ENCODE results near the gene MEF2A. TPM values are rescaled to one million over a fixed set of nuclear protein-coding genes. Genes with fewer than 3 reads are reported as not detected.
A peak's percentile ranks its signal among the peaks of the same experiment; 100 is the strongest.
"Not testable (repeated sequence)": the region's sequence is repeated elsewhere in the genome, so short reads cannot be mapped to it uniquely, and the experiment has no call there.

The MEF2A gene
- polyA plus RNA-seq, 1 donor from 2014 or later = 53.9 TPM

DNA sequence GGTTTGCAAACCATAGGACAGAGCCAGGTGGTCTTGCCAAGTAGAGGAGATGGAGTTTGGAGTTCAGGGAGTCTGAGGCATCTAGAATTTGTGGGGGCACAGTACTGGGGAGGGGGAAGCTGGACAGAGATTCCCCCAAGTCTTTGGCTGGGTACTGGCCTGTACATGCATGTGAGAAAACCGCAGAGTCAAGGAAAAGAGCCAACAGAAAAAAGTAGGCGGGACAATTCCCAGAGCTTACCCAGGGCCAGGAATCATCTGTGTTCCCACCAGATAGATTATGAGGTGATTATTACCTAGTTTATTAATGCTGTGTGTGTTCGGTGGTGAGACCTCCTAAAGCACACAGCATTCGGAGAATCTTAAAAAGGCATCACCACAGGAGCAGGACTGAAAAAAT is 156.1 kb downstream of the MEF2A start:
- peaks cover 3% of the 10 kb centered on the region for H3K36me3 Mint-ChIP-seq
- no peak overlapping the region for H3K27ac Mint-ChIP-seq
- H3K4me1 Mint-ChIP-seq = peaks cover 24 to 35% (median 24%) of the 10 kb centered on the region in 3 donors
- H3K9me3 Mint-ChIP-seq = peaks cover 0 to 2% (median 0%) of the 10 kb centered on the region in 3 donors
- H3K4me3 Mint-ChIP-seq = no peak overlapping the region
- H3K27me3 Mint-ChIP-seq = no peaks in the 10 kb centered on the region

DNA sequence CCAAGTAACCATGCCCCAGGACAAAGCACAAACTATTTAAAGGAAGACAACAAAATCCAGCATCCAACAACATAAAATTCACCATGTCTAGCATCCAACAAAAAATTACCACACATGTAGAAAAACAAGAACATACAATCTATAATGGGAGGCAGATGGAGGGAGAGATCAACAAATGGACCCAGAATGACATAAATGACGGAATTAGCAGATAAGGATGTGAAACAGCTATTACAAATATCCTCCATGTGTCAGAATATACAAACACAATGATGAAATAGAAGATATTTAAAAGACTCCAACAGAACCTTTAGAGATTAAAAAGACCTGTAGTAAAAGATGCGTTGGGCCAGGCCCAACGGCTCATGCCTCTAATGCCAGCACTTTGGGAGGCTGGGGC is 156.6 kb downstream of the MEF2A start:
- Mint-ChIP-seq H3K36me3 (peaks cover 3% of the 10 kb centered on the region), H3K4me1 (peaks cover 24 to 35% (median 24%) of the 10 kb centered on the region in 3 donors), H3K27me3 (no peaks in the 10 kb centered on the region), H3K4me3 (peak overlapping the region in 1 of 4 donors; percentile 5), H3K9me3 (peaks cover 0 to 2% (median 0%) of the 10 kb centered on the region in 3 donors), H3K27ac (no peak overlapping the region)

DNA sequence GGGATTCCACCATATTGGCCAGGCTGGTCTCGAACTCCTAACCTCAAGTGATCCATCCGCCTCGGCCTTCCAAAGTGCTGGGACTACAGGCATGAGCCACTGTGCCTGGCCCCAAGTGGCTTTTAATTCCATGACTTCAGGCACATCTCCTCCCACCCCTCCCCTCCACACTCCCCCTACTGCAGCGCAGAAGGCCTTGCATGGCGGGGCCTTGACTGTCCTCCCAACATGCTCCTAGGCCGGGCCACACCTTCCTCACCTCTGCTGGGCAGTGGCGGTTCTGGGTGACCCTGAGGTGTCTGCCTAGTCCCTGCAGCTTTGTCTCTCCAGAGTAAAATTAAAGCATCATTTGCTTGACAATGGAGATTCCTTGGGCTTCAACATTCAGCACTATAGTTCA is 160.5 kb downstream of the MEF2A start:
- Mint-ChIP-seq H3K36me3 (peaks cover 2% of the 10 kb centered on the region), H3K27ac (no peak overlapping the region), H3K4me1 (peaks cover 2 to 8% (median 7%) of the 10 kb centered on the region in 3 donors), H3K9me3 (peaks cover 0 to 2% (median 0%) of the 10 kb centered on the region in 3 donors), H3K4me3 (no peak overlapping the region), H3K27me3 (no peaks in the 10 kb centered on the region)

DNA sequence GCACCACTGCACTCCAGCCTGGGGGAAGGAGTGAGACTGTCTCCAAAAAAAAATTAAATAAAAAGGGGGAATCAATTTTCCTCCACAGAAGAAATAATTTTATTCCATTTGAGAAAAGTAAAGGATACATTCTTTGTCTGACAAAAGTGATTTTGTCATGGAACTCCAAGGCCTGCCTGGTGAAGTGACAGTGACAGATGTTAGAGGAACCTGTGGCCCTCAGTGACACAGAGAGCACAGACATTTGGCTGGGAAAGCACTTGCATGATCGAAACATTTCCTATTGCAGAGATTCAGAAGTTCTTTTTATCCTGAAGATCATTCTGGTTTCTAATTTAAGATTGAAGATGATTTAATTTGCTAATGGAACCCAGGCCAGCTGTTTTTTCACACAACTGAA is 161.5 kb downstream of the MEF2A start:
- H3K36me3 Mint-ChIP-seq = peaks cover 2% of the 10 kb centered on the region
- peaks cover 6 to 8% (median 7%) of the 10 kb centered on the region in 3 donors for H3K4me1 Mint-ChIP-seq
- no peak overlapping the region for H3K27ac Mint-ChIP-seq
- no peaks in the 10 kb centered on the region for H3K27me3 Mint-ChIP-seq
- H3K9me3 Mint-ChIP-seq = peaks cover 0 to under 1% (median 0%) of the 10 kb centered on the region in 3 donors
- H3K4me3 Mint-ChIP-seq = no peak overlapping the region

DNA sequence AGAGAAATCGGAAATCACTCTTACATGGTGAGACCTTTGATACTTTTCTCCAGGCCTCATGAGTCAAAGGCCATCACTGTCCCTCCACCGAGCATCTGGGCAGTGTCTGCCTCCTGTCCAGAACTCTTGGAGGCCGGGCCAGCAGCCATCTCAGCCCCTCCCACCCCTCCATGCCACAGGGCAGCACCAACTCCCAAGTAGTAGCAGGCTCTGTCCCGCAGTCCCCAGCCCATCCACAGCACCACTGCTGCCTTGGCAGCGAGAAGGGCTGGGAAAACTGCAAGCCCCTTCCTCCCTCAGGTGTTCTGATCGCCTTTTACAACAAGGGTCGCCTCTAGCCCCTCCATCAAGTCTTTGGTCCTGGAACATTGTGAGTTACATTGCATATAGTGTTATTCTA is 161.9 kb downstream of the MEF2A start:
- Mint-ChIP-seq H3K9me3 (no peaks in the 10 kb centered on the region), H3K27me3 (no peaks in the 10 kb centered on the region), H3K27ac (no peak overlapping the region), H3K4me3 (no peak overlapping the region), H3K4me1 (peaks cover 4 to 10% (median 8%) of the 10 kb centered on the region in 3 donors), H3K36me3 (peaks cover 2% of the 10 kb centered on the region)

DNA sequence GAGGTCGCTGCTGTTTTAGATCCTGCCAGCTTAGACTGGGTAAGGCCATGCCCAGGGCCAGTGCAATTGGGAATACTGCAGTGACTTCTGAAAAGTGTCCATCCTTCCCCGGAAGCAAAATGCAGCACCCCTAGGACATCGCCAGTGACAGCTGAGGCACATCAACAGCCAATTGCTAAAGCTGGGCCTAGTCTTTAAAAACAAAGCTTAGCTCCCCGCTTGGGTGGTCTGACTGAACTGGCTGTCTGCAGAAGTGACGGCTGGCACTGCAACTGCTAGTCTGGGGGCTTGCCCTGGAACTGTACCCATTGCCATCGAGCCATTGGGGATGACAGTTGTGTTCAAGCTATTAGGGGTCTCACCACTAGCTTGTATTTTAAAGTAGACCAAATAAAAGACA is 163.1 kb downstream of the MEF2A start:
- Mint-ChIP-seq H3K27me3 (no peaks in the 10 kb centered on the region), H3K27ac (no peak overlapping the region), H3K4me3 (no peak overlapping the region), H3K36me3 (peaks cover 2% of the 10 kb centered on the region), H3K4me1 (peaks cover 1 to 13% (median 8%) of the 10 kb centered on the region in 3 donors), H3K9me3 (no peaks in the 10 kb centered on the region)

DNA sequence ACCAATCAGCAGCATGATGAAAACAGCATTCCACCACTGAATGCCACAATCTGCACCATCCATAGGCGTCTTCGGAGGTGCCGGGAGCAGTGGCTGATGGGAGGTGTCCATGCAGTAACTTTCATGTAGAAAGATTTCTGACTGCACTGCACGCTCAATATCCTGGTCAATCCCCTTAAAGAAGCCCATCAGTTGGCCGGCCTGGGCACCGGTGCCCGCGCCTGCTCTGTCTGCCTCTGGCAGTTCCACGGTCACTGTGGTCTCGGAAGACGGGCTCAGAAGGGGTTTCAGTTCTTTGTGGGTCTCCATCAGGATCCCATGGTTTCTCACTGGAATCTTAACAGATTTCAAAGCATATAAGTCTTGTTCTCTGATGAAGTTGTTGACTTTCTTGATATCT is 163.5 kb downstream of the MEF2A start:
- H3K9me3 Mint-ChIP-seq = no peaks in the 10 kb centered on the region
- H3K27ac Mint-ChIP-seq = no peak overlapping the region
- no peak overlapping the region for H3K4me3 Mint-ChIP-seq
- peaks cover 2% of the 10 kb centered on the region for H3K36me3 Mint-ChIP-seq
- H3K27me3 Mint-ChIP-seq = no peaks in the 10 kb centered on the region
- H3K4me1 Mint-ChIP-seq = peaks cover 0 to 13% (median 8%) of the 10 kb centered on the region in 3 donors

DNA sequence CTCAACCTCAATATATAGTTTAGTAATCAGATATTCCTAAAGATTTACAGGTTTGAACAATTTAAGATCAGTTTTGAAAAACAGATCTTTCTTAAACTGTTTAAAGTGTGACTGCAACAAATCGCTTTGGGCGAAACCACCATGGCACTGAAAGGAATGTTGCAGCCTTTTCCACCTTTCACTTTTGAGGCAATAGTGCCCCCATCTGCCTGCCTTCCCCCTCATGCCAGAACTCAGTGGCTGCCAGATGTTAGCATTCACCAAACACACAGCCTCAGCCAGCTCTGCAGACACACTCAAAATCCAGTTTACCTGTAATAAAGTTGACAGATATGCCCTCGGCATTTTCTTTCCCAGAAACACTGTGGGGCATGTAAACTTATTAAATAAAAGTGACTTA is 164.1 kb downstream of the MEF2A start:
- Mint-ChIP-seq H3K36me3 (peaks cover 2% of the 10 kb centered on the region), H3K27ac (no peak overlapping the region), H3K4me3 (peak overlapping the region in 1 of 4 donors; percentile 52), H3K27me3 (no peaks in the 10 kb centered on the region), H3K4me1 (peaks cover 0 to 16% (median 8%) of the 10 kb centered on the region in 3 donors), H3K9me3 (no peaks in the 10 kb centered on the region)

DNA sequence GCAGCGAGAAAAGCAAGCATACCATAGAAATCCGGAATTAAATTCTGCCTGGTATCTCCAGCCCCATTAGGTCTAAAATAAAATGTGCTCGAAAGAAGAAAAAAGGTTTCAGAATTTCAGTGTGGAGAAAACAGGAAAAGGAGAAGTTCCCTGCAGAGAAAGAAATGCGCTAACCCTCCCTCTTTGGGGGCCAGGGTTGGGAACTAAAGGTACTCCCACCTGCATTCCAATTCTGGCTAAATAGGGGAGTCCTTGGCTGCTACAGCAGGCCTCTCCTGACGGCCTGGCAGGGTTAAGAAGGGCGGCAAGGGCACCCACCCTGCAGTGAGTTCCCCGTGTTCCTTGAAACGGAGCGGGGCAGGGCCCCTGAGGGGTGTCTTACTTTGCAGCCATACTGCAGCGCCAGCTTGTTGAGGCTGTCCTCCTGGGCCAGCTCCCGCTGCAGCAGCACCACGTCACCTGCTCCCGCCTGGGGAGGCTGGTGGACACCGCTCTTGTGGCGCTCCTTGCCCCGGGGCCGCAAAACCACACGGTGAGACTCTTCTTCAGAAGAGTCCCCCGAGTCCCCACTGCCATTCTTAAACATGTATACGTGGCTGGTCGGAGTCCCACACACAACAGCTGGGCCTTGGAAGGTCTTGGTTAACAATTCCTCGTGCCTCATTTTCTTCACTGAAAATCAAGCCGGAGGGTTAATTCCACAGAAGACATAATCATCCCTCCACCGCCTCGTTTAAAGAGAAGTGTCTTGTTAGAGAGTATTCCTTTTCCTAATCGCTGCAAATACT is 165.7 kb downstream of the MEF2A start:
- peaks cover 0 to 16% (median 8%) of the 10 kb centered on the region in 3 donors for H3K4me1 Mint-ChIP-seq

DNA sequence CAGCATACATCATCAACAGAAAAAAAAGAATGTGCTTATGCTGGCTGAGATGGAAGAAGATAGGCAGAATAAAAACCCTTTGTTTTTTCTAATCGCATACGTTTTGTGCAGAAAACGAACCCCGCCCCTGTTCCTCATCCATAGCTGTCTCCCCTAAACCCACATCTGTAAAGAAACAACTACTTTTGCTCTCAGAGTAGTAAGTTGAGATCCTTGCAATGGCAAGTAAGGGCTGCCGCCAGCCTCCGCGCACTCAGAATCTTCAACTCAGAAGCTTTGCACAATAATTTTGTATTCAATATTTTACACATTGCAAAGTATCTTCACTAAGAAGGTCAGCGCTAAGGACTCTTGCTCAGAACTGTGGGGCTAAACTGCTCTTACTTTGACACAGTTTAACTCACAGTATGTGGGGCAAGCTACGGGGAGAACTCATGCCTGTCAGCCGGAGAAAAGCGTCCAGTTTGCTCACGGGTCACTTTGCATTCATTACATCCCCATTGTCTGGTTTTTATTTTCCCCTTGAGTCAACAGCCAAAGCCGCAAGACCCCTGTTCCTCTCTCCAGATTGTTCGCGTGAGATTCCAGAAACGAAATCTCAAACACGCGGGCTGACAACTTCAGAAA is 166.5 kb downstream of the MEF2A start:
- H3K27ac Mint-ChIP-seq = peak overlapping the region in 2 of 3 donors; percentile 62 to 84
- peak overlapping the region; percentile 85 to 97 (median 91) for H3K4me3 Mint-ChIP-seq
- no peaks in the 10 kb centered on the region for H3K27me3 Mint-ChIP-seq
- H3K4me1 Mint-ChIP-seq = peaks cover 0 to 16% (median 8%) of the 10 kb centered on the region in 3 donors
- peaks cover 0 to 1% (median 0%) of the 10 kb centered on the region in 3 donors for H3K9me3 Mint-ChIP-seq
- H3K36me3 Mint-ChIP-seq = no peaks in the 10 kb centered on the region

More for the DNA sequence above, 165.7 kb downstream of the MEF2A start:
- Mint-ChIP-seq H3K4me3 (peak overlapping the region in 3 of 4 donors; percentile 85 to 97 (median 93)), H3K27ac (peak overlapping the region in 1 of 3 donors; percentile 84), H3K36me3 (peaks cover 2% of the 10 kb centered on the region), H3K9me3 (no peaks in the 10 kb centered on the region), H3K27me3 (no peaks in the 10 kb centered on the region)

DNA sequence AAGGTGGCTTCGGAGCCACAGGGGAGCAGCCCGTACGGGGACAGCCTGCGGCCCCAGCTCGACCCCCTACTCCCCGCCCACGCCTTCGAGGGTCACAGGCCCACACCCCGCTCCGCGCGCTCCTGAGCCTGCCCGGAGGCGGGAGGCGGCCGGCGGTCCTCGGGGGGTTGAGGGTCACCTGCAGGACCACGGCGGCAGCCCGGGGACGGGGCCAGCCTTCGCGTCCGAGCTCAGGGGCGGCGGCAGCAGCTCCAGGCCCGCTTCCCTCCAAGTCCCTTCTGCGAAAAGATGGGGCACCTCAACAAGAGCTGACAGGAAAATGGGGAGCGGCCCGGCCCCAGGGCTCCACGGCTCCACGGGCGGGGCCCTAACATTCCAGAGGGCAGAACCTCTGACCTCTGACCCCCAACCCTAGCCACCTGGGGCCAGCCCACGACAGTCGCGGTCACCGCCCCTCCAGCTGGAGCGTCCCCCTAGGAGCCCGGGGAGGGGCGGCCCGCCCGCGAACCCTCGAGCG is 167.0 kb downstream of the MEF2A start:
- H3K27me3 Mint-ChIP-seq = no peaks in the 10 kb centered on the region
- peak overlapping the region in 1 of 3 donors; percentile 84 for H3K27ac Mint-ChIP-seq
- peaks cover 0 to 3% (median 0%) of the 10 kb centered on the region in 3 donors for H3K9me3 Mint-ChIP-seq
- peak overlapping the region; percentile 85 to 97 (median 91) for H3K4me3 Mint-ChIP-seq
- peaks cover 0 to 16% (median 8%) of the 10 kb centered on the region in 3 donors for H3K4me1 Mint-ChIP-seq
- H3K36me3 Mint-ChIP-seq = no peaks in the 10 kb centered on the region

DNA sequence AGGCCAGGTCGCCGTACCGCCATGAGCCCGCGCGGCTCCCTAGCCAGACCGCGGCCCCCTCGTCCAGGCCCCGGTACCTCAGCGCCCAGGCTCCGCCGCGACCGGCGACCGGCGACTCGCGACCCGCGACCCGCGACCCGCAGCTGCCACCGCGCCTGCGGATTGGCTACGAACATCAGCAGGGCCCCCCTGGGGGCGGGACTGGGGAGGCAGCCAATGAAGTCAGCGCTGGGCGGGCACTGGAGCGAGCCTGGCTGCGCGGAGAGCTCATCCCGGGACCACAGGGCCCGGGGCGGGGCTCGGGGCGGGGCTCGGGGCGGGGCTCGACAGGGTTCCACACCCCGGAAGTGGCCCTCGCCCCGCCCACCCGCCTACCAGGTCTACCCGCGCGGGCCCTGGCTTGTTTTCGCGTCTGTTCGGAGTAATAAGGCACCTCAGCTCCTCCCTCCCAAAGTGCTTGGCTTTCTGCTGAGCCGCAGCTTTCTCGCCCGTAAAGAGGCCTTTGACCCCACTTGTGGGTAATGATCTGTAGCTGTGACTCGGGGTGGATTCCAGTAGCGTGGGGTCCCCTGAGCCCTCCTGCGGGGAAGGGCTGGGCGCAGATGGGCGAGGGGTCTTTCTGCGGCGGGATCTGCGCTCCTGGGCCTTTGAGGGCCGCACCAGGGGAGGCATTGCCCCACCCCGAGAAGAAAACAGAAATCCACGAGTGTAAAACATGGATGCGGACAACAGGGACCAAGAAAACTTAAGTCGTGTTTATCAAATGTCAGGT is 167.7 kb downstream of the MEF2A start, which contains the start of gene LYSMD4:
TSS of gene LYSMD4 (minus strand) at position 170 of the 772 bp plus-strand sequence. CDS start 1,438 bp downstream, outside the sequence.
- Mint-ChIP-seq H3K36me3 (no peaks in the 10 kb centered on the region), H3K27me3 (no peaks in the 10 kb centered on the region), H3K4me1 (peaks cover 0 to 16% (median 8%) of the 10 kb centered on the region in 3 donors), H3K9me3 (peaks cover 0 to 3% (median 0%) of the 10 kb centered on the region in 3 donors), H3K4me3 (peak within 1 kb of the TSS; percentile 85 to 97 (median 91)), H3K27ac (peak within 1 kb of the TSS; percentile 84 to 90 (median 85))

DNA sequence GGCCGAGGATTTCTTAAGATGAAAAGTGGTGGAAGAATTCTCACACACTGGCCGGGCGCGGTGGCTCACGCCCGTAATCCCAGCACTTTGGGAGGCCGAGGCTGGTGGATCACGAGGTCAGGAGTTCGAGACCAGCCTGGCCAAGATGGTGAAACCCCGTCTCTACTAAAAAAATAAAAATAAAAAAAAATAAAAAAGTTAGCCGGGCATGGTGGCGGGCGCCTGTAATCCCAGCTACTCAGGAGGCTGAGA is 168.2 kb downstream of the MEF2A start:
- H3K36me3 Mint-ChIP-seq, H3K9me3 Mint-ChIP-seq, H3K27me3 Mint-ChIP-seq: not testable (repeated sequence)
- Mint-ChIP-seq H3K4me3 (peak overlapping the region; percentile 79 to 90 (median 84)), H3K27ac (peak overlapping the region in 2 of 3 donors; percentile 85 to 90), H3K4me1 (peaks cover 0 to 16% (median 8%) of the 10 kb centered on the region in 3 donors)

DNA sequence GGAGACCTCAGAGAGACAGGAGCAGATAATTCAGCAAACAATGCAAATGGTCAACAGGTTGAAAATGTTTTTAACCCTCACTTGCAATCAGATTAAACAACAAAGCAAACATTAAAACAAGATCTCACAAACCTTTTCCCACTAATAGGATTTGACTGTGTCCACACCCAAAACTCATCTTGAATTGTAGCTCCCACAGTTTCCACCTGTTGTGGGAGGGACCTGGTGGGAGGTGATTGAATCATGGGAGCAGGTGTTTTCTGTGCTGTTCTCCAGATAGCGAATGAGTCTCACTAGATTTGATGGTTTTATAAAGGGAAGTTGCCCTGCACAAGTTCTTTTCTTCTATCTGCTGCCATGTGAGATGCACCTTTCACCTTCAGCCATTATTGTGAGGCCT is 168.8 kb downstream of the MEF2A start:
- H3K4me1 Mint-ChIP-seq = peaks cover 0 to 16% (median 8%) of the 10 kb centered on the region in 3 donors
- H3K4me3 Mint-ChIP-seq = peak overlapping the region; percentile 44 to 85 (median 74)
- peaks cover 0 to 3% (median 0%) of the 10 kb centered on the region in 3 donors for H3K9me3 Mint-ChIP-seq
- no peaks in the 10 kb centered on the region for H3K27me3 Mint-ChIP-seq
- peak overlapping the region in 2 of 3 donors; percentile 9 to 51 for H3K27ac Mint-ChIP-seq
- H3K36me3 Mint-ChIP-seq = peaks cover 3% of the 10 kb centered on the region
